Amygdala (tissue), 56 donors: ENCODE measurements around the gene SMC5.

Source experiments
- DNase-seq, 56 donors: peaks; one replicate each; lab custom pipeline; 2025; lab: John Stamatoyannopoulos, UW

Gene SMC5

DNA sequence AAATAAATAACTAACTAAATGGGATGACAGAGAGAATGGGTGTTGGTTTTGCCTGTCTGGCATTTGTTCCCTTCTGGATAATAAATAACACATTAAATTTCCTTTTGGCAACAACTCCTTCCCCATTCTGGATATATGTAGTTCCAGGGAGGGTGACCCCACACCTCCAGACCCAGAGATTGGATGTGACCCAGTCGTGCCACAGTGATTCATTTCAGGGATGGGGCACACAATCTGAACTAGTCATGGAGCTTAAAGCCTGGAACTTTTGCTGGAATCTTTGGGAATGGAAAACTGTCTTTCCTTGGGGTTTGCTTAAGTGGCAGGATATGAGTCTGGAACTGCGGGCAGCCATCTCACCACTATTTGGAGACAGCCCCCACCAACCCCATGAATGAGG is 144.4 kb downstream of the SMC5 start:
- DNase-seq, result no peak

DNA sequence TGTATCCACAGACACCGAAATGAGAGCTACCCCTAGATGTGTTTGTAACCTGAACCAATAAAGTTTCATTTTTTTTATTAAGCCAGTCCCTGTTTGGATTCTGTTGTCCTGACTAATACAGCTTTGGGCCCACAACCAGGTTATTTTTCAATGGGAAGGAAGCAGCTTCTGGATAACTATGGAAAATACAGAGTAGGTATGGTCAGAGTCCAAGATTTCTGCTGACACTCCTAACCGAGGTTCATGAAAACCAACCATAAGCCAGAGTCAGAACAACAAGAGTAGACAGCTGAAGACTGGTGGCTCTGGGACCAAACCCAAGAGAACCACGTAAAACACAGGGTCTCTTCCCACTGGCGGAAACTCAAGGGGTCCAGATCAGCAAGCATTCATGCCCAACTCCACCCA is 144.8 kb downstream of the SMC5 start:
- no peak for DNase-seq

DNA sequence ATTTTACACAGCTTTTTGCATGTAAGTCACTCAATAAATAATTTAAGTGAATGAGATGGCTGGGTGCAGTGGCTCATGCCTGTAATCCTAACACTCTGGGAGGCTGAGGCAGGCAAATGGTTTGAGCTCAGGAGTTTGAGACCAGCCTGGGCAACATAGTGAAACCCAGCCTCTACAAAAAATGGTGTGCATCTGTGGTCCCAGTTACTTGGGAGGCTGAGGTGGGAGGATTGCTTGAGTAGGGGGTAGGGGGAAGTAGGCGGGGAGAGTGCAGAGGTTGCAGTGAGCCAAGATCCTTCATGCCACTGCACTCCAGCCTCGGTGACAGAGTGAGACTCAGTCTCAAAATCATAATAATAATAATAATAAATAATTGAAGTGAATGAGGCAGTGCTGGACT is 145.5 kb downstream of the SMC5 start:
- DNase-seq, result no peak
